ENCODE measurements around the gene PARP16.

DNA sequence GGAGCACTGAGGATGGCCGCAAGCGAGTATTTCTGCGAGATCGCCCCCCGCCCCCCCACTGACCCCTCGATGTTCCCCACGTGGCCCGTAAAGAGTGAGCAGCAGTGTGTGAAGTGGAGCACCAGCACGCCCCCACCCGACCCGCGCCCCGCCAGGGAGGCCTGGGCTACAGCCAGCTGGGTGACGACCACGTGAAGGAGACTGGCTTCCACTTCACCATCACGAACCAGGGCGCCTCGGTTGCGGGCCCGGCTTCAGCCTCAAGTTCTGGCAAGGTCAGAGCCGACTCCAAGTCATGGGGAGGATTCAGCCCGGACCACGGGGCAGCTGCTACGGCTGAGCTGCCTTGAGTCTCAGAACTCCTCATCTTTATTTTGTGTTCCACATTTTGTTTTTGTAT lies 15.4 kb upstream of the PARP16 start:
- TF ChIP-seq, protein P1, sequence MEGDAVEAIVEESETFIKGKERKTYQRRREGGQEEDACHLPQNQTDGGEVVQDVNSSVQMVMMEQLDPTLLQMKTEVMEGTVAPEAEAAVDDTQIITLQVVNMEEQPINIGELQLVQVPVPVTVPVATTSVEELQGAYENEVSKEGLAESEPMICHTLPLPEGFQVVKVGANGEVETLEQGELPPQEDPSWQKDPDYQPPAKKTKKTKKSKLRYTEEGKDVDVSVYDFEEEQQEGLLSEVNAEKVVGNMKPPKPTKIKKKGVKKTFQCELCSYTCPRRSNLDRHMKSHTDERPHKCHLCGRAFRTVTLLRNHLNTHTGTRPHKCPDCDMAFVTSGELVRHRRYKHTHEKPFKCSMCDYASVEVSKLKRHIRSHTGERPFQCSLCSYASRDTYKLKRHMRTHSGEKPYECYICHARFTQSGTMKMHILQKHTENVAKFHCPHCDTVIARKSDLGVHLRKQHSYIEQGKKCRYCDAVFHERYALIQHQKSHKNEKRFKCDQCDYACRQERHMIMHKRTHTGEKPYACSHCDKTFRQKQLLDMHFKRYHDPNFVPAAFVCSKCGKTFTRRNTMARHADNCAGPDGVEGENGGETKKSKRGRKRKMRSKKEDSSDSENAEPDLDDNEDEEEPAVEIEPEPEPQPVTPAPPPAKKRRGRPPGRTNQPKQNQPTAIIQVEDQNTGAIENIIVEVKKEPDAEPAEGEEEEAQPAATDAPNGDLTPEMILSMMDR (IDR thresholded peaks at IDR 0.05; ENCODE audit: low read length) = no peak
- no peak for TF ChIP-seq EZH2 (IDR thresholded peaks at IDR 0.05; ENCODE audit: borderline replicate concordance, low read length)
